Activated CD8-positive, alpha-beta memory T cell treated with anti-CD3 and anti-CD28 coated beads for 36 hours (primary cell): Measurements from ENCODE around the gene BABAM2. TPM values are rescaled to one million over a fixed set of nuclear protein-coding genes. Genes with fewer than 3 reads are reported as not detected.

ENCODE experiments used
- CTCF ChIA-PET: fragments of 350-600 bp; sonication (Branson Sonifier 250); formaldehyde crosslinking; loops from one replicate; lab custom pipeline; 2021; ENCODE audit warnings: antibody characterized with exemption; lab: Charles Lee
- POLR2A ChIA-PET: fragments of 350-600 bp; sonication (Branson Sonifier 250); formaldehyde crosslinking; loops from one replicate; lab custom pipeline; 2021; ENCODE audit warnings: antibody characterized with exemption; lab: Charles Lee
- total RNA-seq, 2 experiments: library from RNA; stranded (reverse); gene quantifications; one replicate each; pipeline ENCODE4 v1.2.3, GENCODE V29; 2021

BABAM2 gene
- total RNA-seq, 2 experiments from 2014 or later, result 79.4 to 79.9 TPM

DNA sequence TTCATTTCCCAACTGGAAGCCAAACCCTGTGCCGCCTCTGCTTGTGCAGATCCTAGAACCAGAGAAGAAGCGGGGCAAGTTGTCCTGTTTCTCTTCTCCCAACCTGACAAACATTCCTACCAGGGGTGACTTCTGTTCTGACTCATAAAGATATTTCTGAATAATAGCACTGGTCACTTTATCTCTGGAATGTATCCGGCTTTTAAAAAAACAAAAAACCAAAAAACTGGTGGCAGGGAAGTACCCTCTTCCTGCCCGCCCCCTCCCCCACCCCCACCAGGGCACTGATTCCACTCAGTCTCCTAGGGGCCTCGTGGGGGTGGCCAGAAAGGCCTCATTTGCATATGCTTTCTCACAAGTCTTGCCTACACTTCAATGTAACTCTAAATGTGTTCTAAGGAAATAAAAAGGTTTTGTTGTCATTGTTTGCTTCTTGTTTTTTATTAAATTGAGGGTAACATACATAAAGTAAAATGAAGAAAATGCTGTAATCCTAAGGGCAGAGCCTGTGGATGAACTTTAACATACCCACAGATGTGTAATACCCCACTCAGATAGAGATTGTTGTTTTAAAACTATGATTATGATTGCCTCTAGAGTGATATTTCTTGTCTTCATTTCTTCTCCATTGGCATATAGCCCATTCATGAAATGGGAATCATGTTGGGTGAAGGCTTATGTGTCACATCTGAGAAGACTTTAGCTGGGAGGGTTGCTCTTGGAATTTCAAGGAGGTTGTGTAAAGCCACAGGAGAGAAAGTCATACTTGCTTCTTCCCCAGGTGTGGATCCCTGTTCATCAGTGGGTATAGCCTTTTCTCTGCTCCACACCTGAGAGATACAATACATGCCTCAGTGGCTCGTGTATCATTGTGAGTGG lies 496.8 kb downstream of the BABAM2 start:
- ChIA-PET POLR2A (no interaction called here), CTCF (no interaction called here)

Other genes with a start within 250 kb of the BABAM2 start
- 10 to 100 TPM; 27.5 to 31.0 TPM for gene SUPT7L, start 227.1 kb upstream of the BABAM2 start, total RNA-seq
- 10 to 100 TPM; 27.8 to 28.7 TPM for gene SLC4A1AP, start 226.8 kb upstream of the BABAM2 start, total RNA-seq
- 10 to 100 TPM; 92.7 to 93.8 TPM for gene MRPL33, start 119.0 kb upstream of the BABAM2 start, total RNA-seq
- 1 to 10 TPM; 5.8 to 7.9 TPM for gene RBKS, start 342 bp upstream of the BABAM2 start, total RNA-seq